Gastrocnemius medialis (tissue), 4 donors: Measurements from ENCODE around the gene MMEL1.
A peak's percentile ranks its signal among the peaks of the same experiment; 100 is the strongest.

ENCODE experiments used
- POLR2A ChIP-seq, 2 donors: fragments of 450-650 bp; IDR thresholded peaks; one replicate each; pipeline ENCODE4 v1.6.1; 2017; ENCODE audit warnings: antibody characterized with exemption in 2 of 2, mild to moderate bottlenecking in 2 of 2, moderate library complexity in 2 of 2
- TF ChIP-seq, protein P1 (sequence below), 5 experiments: fragments of 450-650 bp in 3 of 5; fragments of 200-600 bp in 2 of 5; sonication (generic) in 2 of 5; IDR thresholded peaks in 4 of 5; conservative IDR thresholded peaks in 1 of 5; 1 replicate in 4 of 5; 2 replicates in 1 of 5; pipeline ENCODE4 v1.5.1; 2016 to 2019; ENCODE audit warnings: antibody characterized with exemption in 5 of 5, mild to moderate bottlenecking in 3 of 5, moderate library complexity in 3 of 5

DNA sequence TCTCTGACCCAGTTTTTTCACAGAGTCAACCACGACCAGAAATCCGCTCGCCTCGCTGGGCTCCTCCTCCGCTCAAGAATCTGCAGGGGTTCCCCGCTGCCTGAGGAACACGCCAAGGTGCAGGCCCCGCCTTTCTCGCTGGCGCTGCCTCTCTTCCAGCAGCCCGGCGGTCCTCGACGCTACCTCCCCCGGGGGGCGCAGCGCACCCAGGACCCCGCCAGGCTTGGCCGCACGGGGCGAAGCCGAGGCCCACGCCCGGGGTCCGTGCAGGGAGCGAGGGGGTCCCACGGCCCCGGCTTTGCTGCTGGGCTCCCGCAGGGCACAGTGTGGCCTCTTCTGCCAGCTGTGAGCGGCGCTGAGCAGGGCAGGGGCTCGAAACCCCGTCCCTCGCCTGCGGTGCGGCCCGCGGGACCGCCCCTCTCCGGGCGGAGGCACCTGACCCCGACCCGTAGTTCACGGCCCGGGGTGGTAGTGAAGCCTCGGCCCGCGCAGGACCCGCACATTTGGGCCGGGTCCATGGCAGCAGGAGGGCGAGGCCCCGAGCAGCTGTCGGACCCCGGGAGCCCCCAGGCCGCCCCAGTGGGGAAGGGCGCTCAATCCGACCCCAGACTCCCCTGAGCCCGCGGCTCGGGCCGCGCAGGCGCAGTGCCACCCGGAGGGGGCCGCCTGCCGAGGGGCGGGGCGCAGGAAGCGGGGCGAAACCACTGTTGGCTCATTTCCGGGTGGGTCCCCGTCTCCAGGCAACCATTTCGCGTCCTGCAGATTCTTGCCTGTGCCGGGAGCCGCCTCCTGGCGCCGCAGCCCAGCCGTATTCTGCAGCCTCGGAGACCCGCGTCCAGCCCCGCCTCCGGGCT, 10.0 kb upstream of the MMEL1 start:
- TF ChIP-seq, protein P1, sequence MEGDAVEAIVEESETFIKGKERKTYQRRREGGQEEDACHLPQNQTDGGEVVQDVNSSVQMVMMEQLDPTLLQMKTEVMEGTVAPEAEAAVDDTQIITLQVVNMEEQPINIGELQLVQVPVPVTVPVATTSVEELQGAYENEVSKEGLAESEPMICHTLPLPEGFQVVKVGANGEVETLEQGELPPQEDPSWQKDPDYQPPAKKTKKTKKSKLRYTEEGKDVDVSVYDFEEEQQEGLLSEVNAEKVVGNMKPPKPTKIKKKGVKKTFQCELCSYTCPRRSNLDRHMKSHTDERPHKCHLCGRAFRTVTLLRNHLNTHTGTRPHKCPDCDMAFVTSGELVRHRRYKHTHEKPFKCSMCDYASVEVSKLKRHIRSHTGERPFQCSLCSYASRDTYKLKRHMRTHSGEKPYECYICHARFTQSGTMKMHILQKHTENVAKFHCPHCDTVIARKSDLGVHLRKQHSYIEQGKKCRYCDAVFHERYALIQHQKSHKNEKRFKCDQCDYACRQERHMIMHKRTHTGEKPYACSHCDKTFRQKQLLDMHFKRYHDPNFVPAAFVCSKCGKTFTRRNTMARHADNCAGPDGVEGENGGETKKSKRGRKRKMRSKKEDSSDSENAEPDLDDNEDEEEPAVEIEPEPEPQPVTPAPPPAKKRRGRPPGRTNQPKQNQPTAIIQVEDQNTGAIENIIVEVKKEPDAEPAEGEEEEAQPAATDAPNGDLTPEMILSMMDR (IDR thresholded peaks at IDR 0.05 in 4 of 5, conservative IDR thresholded peaks at IDR 0.05 in 1 of 5): no peak
- peak; percentile 44 to 45 for TF ChIP-seq POLR2A (IDR thresholded peaks at IDR 0.05)
